Stimulated activated effector memory CD8-positive, alpha-beta T cell treated with anti-CD3 and anti-CD28 coated beads, Interleukin-12 subunit alpha, Interleukin-12 subunit beta, amount 100 ng/mL, for 72 hours (primary cell): Measurements from ENCODE around the gene HMGCL.
A peak's percentile ranks its signal among the peaks of the same experiment; 100 is the strongest.
"Not testable (repeated sequence)": the region's sequence is repeated elsewhere in the genome, so short reads cannot be mapped to it uniquely, and the experiment has no call there.

Source experiments
- ATAC-seq: fragments of 150-1000 bp; cut with Tn5 transposase; 2 replicates; pipeline ENCODE4 v1.10.0; 2021
- DNase-seq, 2 donors: peaks; one replicate each; pipeline ENCODE4 v3.0.0; 2021 to 2022; ENCODE audit warnings: low spot score in 2 of 2
- H3K27ac Mint-ChIP-seq: one replicate; pipeline ENCODE4 v1.8.0; 2022; ENCODE audit warnings: mild to moderate bottlenecking, mixed read lengths
- H3K36me3 Mint-ChIP-seq: one replicate; pipeline ENCODE4 v1.8.0; 2022; ENCODE audit warnings: mild to moderate bottlenecking, mixed read lengths
- H3K4me1 Mint-ChIP-seq: one replicate; pipeline ENCODE4 v1.8.0; 2022; ENCODE audit warnings: mixed read lengths
- H3K4me3 Mint-ChIP-seq: one replicate; pipeline ENCODE4 v1.8.0; 2022; ENCODE audit warnings: mild to moderate bottlenecking, mixed read lengths
- H3K9me3 Mint-ChIP-seq: one replicate; pipeline ENCODE4 v1.8.0; 2022; ENCODE audit warnings: mixed read lengths

HMGCL gene

GRCh38 chr1:23845163-23845562 lies 19.9 kb upstream of the HMGCL start:
- Mint-ChIP-seq H3K9me3 (no peaks in the 10 kb centered on the region), H3K27ac (no peak overlapping the region), H3K4me1 (no peaks in the 10 kb centered on the region), H3K36me3 (peaks cover 45% of the 10 kb centered on the region), H3K4me3 (no peak overlapping the region)
- DNase-seq (no peak), ATAC-seq (no peak)

DNA sequence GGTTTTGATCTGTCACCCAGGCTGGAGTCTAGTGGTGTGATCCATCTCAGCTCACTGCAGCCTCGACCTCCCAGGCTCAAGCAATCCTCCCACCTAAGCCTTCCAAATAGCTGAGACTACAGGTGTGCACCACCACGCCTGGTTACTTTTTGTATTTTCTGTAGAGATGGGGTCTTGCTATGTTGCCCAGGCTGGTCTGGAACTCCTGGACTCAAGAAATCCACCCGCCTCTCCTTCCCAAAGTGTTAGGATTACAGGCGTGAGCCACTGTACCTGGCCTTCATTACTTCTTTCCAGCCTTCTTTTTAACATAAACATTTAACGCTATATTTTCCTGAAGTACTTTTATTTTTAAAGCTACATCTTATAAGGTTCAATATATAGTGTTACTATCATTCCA lies 18.4 kb upstream of the HMGCL start:
- no peak overlapping the region for H3K4me3 Mint-ChIP-seq
- no peak overlapping the region for H3K27ac Mint-ChIP-seq
- peaks cover under 1% of the 10 kb centered on the region for H3K4me1 Mint-ChIP-seq
- no peak for DNase-seq
- ATAC-seq, result no peak
- peaks cover 40% of the 10 kb centered on the region for H3K36me3 Mint-ChIP-seq
- H3K9me3 Mint-ChIP-seq, result no peaks in the 10 kb centered on the region

GRCh38 chr1:23838401-23838866 lies 13.2 kb upstream of the HMGCL start:
- peak overlapping the region; percentile 65 for H3K4me3 Mint-ChIP-seq
- no peaks in the 10 kb centered on the region for H3K36me3 Mint-ChIP-seq
- DNase-seq, result peak; percentile 64 to 86
- H3K9me3 Mint-ChIP-seq, result no peaks in the 10 kb centered on the region
- peaks cover 14% of the 10 kb centered on the region for H3K4me1 Mint-ChIP-seq
- peak overlapping the region; percentile 69 for H3K27ac Mint-ChIP-seq
- peak; percentile 100 for ATAC-seq

DNA sequence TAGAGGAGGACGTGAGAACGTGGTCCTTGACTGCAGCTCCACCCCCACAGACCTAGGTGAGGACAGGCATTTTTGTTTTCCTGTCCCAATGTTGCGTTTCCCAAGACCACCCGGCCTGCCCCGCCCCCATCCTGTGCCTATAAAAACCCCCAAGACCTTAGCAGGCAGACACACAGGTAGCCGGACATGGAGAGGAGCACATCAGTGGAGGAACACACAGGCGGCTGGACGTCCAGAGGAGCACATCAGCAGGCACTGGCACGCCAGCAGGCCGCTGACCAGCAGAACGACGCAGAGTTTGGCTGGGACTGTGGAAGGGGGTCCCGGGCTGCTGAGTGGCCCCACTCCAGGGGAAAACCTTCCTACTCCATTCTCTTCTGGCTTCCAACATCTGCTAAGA lies 12.7 kb upstream of the HMGCL start:
- H3K27ac Mint-ChIP-seq, result peak overlapping the region; percentile 69
- H3K9me3 Mint-ChIP-seq, result no peaks in the 10 kb centered on the region
- DNase-seq (no peak), ATAC-seq (peak; percentile 3)
- peaks cover 14% of the 10 kb centered on the region for H3K4me1 Mint-ChIP-seq
- H3K4me3 Mint-ChIP-seq, result peak overlapping the region; percentile 65
- no peaks in the 10 kb centered on the region for H3K36me3 Mint-ChIP-seq

- ATAC-seq (no peak), DNase-seq (no peak)
- Mint-ChIP-seq H3K27ac (no peak overlapping the region), H3K9me3 (no peaks in the 10 kb centered on the region), H3K4me1 (peaks cover 14% of the 10 kb centered on the region), H3K36me3 (no peaks in the 10 kb centered on the region), H3K4me3 (no peak overlapping the region)
Observed at GRCh38 chr1:23836037-23836436, 10.8 kb upstream of the HMGCL start.

GRCh38 chr1:23834156-23834555 lies 8.9 kb upstream of the HMGCL start:
- not testable (repeated sequence) for H3K27ac Mint-ChIP-seq, H3K9me3 Mint-ChIP-seq, H3K36me3 Mint-ChIP-seq, H3K4me3 Mint-ChIP-seq, ATAC-seq, DNase-seq
- H3K4me1 Mint-ChIP-seq, result peaks cover 20% of the 10 kb centered on the region

DNA sequence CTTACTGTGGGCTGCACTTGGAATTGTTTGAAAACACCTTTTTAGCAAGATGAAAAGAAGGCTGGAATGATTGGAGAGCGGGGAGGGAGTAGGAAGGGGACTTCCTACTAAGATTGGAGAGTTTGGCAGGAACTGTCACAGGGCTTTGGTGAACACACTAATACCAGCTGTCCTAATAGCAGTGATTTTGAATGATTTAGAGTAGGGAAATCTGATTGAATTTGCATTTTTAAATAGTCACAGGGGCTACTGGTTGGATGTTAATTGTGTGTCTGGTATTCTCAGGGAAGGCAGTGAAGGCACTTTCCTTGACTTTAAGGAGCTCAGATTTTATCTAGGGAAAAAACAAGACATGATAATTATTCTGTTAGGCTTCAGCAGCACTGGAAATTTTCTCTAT lies 2.5 kb upstream of the HMGCL start:
- peaks cover 25% of the 10 kb centered on the region for H3K4me1 Mint-ChIP-seq
- ATAC-seq (no peak), DNase-seq (no peak)
- H3K27ac Mint-ChIP-seq, result no peak overlapping the region
- no peaks in the 10 kb centered on the region for H3K9me3 Mint-ChIP-seq
- H3K36me3 Mint-ChIP-seq, result peaks cover 20% of the 10 kb centered on the region
- no peak overlapping the region for H3K4me3 Mint-ChIP-seq

- not testable (repeated sequence) for H3K9me3 Mint-ChIP-seq, H3K27ac Mint-ChIP-seq, DNase-seq, ATAC-seq
- Mint-ChIP-seq H3K4me1 (peaks cover 29% of the 10 kb centered on the region), H3K36me3 (peaks cover 20% of the 10 kb centered on the region), H3K4me3 (peak overlapping the region; percentile 89)
Observed at GRCh38 chr1:23826590-23826989, 1.4 kb upstream of the HMGCL start.

DNA sequence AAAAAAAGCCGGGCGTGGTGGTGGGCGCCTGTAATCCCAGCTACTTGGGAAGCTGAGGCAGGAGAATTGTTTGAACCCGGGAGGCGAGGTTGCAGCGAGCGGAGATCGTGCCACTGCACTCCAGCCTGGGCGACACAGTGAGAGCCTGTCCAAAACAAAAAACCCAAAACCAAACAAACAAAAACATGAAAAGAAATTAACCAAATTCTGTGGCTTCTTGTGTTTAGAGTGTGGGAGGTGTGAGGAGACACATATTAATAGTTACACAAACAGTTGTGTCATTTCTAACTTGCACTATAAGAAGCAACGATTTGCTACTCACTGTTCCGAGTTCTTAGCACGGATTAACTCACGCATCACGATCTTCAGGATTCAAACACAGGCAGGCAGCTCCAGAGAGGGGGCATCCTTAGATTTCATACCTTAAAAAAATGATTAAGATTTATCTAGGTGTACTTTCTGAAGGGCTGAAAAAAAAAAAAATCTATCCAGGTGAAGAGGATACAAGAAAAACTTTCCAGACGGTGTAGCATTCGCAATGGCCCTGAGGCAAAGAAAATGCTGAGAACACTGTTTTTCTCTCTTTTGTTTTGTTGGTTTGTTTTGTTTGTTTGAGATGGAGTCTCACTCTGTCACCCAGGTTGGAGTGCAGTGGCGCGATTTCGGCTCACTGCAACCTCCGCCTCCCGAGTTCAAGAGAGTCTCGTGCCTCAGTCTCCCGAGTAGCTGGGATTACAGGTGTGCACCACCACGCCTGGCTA lies 713 bp upstream of the HMGCL start:
- DNase-seq (peak in 1 of 2 donors; percentile 16), ATAC-seq (peak; percentile 85)
- Mint-ChIP-seq H3K4me1 (peaks cover 30% of the 10 kb centered on the region), H3K9me3 (no peaks in the 10 kb centered on the region), H3K36me3 (peaks cover 20% of the 10 kb centered on the region), H3K27ac (peak overlapping the region; percentile 98), H3K4me3 (peak overlapping the region; percentile 89)

DNA sequence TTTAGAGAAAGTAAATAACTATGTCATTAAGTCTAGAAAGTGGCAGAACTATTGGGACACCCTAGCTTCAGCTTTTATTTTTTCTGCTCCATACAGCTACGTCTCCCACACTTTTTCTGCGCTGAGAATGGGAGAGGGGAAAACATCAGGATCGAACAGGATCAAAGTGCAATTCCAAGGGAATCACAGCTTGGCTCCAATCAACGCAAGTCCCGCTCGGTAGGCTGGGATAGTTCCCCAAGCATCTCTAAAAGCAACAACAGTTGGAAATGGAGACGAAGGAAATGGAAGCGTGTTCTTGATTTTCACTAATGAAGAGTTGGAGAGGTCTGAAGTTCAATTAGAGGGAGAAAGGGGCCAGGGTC lies 536 bp downstream of the HMGCL start:
- H3K27ac Mint-ChIP-seq, result peak overlapping the region; percentile 98
- peak overlapping the region; percentile 89 for H3K4me3 Mint-ChIP-seq
- no peak for DNase-seq
- H3K9me3 Mint-ChIP-seq, result no peaks in the 10 kb centered on the region
- no peak for ATAC-seq
- peaks cover 28% of the 10 kb centered on the region for H3K36me3 Mint-ChIP-seq
- H3K4me1 Mint-ChIP-seq, result peaks cover 24% of the 10 kb centered on the region

- Mint-ChIP-seq H3K9me3 (no peaks in the 10 kb centered on the region), H3K36me3 (peaks cover 34% of the 10 kb centered on the region), H3K27ac (peak overlapping the region; percentile 98), H3K4me1 (peaks cover 24% of the 10 kb centered on the region), H3K4me3 (peak overlapping the region; percentile 89)
- DNase-seq, result no peak
- no peak for ATAC-seq
Observed at GRCh38 chr1:23823767-23824166, 1.5 kb downstream of the HMGCL start.

DNA sequence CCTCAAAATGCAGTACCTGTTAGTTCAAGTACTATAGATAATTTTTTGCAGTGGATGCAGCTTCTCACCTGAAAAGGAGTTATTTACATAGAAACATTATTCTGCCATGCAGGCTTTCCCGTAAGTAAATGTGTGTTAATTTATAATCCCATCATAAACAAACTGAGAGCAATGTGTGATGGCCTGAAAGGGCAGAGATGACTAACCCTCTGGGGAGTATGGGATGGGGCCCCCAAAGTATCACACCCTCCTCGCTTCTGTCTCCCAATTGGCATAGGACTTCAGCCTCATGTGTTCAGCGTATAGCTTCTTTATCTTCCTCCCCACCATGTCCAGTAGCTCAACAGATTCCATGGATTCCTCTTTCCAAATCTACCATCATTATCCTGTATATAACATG lies 7.6 kb downstream of the HMGCL start:
- DNase-seq (no peak), ATAC-seq (peak; percentile 39)
- Mint-ChIP-seq H3K27ac (peak overlapping the region; percentile 7), H3K4me3 (no peak overlapping the region), H3K36me3 (peaks cover 75% of the 10 kb centered on the region), H3K4me1 (peaks cover 12% of the 10 kb centered on the region), H3K9me3 (no peaks in the 10 kb centered on the region)

DNA sequence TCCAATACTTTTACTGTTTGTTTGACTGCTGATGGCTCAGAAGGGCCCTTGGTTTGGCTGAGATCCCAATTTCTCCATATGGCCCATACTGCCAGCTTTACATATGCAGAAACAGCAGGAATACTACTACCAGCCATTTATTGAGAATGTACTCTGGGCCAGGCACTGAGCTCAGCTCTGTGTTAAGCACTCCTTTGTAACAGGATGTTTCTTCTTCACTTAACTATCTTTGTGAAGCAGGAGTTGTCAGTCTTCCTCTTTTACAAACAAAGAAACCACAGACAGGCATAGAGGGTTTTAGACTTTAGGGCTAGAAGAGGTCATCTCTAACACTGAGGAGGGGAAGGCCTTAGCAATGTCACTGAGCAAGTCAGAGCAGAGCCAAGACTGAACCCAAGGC lies 8.3 kb downstream of the HMGCL start:
- Mint-ChIP-seq H3K27ac (no peak overlapping the region), H3K4me1 (peaks cover 11% of the 10 kb centered on the region), H3K4me3 (no peak overlapping the region), H3K9me3 (no peaks in the 10 kb centered on the region), H3K36me3 (peaks cover 83% of the 10 kb centered on the region)
- ATAC-seq, result no peak
- no peak for DNase-seq

DNA sequence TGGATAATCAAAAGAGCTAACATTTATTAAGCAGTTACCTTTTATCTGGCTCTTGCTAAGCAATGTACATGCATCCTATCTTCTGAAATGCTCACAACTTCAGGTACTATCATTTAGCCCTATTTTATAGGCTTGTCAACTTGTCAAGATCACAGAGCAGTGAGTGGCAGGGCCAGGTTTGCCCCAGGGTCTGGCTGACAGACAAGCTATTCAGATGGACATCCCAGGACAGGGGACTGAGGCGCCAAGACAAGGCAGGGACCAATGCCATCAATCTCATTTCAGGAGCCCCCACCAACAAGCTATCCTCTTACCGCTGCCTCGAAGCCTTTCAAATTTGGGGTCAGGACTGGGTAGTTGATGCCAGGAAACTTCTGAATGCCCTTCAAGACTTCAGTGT lies 8.9 kb downstream of the HMGCL start:
- ATAC-seq (no peak), DNase-seq (no peak)
- no peak overlapping the region for H3K27ac Mint-ChIP-seq
- H3K36me3 Mint-ChIP-seq, result peaks cover 84% of the 10 kb centered on the region
- H3K4me3 Mint-ChIP-seq, result no peak overlapping the region
- peaks cover 8% of the 10 kb centered on the region for H3K4me1 Mint-ChIP-seq
- H3K9me3 Mint-ChIP-seq, result no peaks in the 10 kb centered on the region

- Mint-ChIP-seq H3K4me3 (no peak overlapping the region), H3K9me3 (no peaks in the 10 kb centered on the region), H3K27ac (no peak overlapping the region), H3K36me3 (peaks cover 78% of the 10 kb centered on the region), H3K4me1 (peaks cover 21% of the 10 kb centered on the region)
- ATAC-seq (no peak), DNase-seq (no peak)
Observed at GRCh38 chr1:23814016-23814415, 11.2 kb downstream of the HMGCL start.

- peak in 1 of 2 donors; percentile 80 for DNase-seq
- H3K27ac Mint-ChIP-seq, result peak overlapping the region; percentile 62
Observed at GRCh38 chr1:23810818-23811540, 14.2 kb downstream of the HMGCL start.

More at GRCh38 chr1:23810818-23811540, 14.2 kb downstream of the HMGCL start:
- Mint-ChIP-seq H3K4me3 (no peak overlapping the region), H3K9me3 (no peaks in the 10 kb centered on the region), H3K36me3 (peaks cover 63% of the 10 kb centered on the region), H3K4me1 (peaks cover 21% of the 10 kb centered on the region)
- ATAC-seq, result peak; percentile 76
